ENCODE measurements around the gene PLXNA1.
A peak's percentile ranks its signal among the peaks of the same experiment; 100 is the strongest.

The PLXNA1 gene

DNA sequence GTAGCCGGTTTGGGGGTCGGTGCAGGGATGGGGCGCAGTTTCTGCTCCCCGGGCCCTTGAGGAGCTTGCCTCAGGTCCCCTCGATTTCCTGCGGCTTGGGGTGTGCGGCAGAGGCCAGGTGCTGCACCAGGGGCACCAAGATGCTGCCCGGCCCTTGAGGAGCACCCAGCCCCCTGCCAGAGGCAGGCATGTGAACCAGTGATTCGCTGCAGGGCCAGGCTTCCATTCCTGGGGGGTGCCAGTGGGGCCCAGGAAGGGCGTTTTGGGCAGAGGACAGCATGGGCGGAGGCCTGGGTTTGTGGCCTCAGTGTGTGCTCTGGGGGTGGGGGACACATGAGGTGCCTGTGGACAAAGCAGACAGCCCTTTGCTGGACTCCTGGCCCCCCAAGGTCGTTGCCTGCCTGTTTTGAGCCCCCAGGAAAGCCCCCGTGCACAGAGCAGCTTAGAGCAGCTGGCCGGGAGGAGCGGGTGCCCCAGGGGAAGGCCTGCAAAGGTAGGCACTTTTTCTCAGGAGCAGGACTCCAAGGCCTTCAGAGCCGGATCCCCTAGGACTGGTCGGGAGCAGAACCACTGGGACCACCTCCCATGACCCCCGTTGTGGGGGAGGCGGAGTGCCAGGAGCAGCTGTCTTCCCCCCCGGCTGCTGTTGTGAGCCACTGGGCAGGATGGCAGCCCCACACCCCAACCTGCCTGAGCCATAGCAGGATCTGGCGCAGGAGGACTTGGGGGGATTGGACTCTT, 1.6 kb downstream of the PLXNA1 start:
- peak overlapping the region; percentile 38 for H3K27ac ChIP-seq
- DNase-seq (ENCODE audit: low read depth, low spot score) = no peak

DNA sequence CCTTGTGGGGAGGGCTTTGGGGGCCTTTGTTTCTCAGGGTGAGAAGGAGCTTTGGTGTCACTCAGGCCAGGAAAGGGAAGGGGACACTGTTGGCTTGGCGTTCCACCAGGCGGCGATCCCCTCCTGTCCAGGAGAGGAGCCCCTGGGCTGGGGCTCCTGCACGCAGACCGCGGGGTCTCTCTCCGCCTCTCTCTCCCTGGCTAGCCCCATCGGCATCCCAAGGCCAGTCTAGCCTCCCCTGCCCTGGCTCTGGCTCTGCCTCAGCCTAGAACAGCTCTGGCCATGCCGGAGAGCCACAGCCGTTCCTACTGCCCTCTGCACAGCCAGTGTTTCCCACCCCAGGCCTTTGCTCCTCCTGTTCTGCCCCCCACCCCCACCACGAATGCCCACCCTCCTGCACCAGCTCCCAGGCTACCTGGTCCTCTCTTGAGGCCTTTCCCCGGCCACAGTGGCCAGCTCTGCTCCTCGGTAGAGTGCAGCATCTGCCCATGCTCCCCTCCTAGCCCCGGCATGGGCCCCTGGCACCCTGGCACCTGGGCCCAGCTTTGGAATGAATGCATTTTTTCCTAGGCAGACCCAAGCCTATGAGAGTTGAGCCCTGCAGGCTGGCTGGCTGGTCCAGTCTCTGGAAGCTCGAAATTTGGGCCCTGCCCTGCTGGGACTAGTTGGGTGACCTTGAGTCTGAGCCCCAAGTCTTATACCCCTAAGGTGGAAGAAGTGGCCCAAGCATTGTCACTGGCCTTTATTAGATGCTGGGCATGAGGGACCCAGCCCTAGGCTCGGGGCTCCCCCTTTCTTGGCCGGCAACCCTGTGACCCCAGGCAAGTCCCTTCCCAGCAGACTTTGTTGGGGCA, 2.4 kb downstream of the PLXNA1 start:
- DNase-seq (ENCODE audit: low read depth, low spot score) = no peak
- no peak overlapping the region for H3K27ac ChIP-seq

DNA sequence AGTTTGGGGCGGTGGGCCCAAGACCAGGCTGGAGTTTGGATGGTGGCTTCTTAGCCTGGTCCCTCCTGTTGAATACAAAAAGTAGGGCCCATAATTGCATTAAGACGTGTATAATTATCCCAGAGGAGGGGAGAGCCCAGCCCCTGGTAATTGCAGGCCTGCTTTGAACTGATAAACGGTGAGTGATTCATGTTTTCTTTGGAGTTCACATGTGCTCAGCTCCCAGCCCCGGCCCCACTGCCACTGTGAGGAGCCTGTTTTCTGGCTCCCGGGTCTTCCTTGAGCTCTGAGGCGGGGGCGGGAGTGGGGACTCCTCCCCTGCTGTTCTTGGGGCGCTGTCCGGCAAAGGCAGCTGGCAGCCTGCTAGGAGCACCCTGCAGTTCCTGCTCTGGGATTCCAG, 3.1 kb downstream of the PLXNA1 start:
- DNase-seq (ENCODE audit: low read depth, low spot score) = no peak
- no peak overlapping the region for H3K27ac ChIP-seq

DNA sequence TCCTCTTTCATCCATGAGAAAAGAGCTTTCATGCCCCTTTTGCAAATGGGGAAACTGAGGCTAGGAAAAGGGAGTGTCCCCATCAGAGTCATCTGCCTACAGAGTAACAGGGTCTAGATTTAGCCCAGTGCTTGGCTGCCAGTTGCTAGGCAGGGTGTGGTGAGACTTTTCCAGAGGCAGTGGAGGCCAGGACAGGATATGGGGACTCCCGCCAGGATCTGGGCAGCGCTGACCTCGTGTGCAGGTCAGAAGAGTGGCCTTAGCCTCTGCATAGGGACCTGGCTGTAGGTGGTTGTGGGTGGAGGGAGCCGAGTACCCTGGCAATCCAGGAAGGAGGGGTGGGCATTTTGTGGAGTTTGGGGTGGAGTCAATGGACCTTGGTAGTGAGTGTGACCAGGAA, 4.2 kb downstream of the PLXNA1 start:
- no peak overlapping the region for H3K27ac ChIP-seq
- DNase-seq (ENCODE audit: low read depth, low spot score) = no peak

DNA sequence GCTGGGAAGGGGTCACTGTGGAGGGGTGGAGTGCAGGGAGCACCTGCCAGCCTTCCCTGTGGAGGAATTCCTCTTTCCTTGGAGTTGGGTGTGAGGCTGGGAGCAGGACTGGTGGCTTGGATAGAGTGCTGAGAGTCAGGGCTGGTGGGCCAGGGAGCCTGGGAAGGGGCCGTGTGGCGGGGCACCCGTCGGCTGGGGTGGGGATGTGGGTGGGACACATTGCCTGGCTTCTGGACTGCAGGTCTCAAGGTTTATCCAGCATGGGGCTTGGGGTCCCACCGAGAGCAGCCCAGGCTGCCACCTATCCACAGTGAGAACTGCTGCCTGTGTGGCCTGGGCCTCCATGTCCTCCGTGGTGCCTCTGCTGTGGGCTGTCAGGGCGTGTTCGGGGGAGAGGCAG, 4.7 kb downstream of the PLXNA1 start:
- no peak overlapping the region for H3K27ac ChIP-seq
- no peak for DNase-seq (ENCODE audit: low read depth, low spot score)

DNA sequence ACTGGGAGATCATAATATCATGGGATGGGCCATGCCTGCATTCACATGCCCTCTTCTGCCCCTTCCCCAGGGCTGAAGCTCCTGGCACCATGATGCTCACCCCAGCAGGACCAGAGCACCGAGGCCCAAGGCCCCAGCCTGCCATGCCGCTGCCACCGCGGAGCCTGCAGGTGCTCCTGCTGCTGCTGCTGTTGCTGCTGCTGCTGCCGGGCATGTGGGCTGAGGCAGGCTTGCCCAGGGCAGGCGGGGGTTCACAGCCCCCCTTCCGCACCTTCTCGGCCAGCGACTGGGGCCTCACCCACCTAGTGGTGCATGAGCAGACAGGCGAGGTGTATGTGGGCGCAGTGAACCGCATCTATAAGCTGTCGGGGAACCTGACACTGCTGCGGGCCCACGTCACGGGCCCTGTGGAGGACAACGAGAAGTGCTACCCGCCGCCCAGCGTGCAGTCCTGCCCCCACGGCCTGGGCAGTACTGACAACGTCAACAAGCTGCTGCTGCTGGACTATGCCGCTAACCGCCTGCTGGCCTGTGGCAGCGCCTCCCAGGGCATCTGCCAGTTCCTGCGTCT, 5.6 kb downstream of the PLXNA1 start:
- no peak overlapping the region for H3K27ac ChIP-seq
- DNase-seq (ENCODE audit: low read depth, low spot score) = no peak

DNA sequence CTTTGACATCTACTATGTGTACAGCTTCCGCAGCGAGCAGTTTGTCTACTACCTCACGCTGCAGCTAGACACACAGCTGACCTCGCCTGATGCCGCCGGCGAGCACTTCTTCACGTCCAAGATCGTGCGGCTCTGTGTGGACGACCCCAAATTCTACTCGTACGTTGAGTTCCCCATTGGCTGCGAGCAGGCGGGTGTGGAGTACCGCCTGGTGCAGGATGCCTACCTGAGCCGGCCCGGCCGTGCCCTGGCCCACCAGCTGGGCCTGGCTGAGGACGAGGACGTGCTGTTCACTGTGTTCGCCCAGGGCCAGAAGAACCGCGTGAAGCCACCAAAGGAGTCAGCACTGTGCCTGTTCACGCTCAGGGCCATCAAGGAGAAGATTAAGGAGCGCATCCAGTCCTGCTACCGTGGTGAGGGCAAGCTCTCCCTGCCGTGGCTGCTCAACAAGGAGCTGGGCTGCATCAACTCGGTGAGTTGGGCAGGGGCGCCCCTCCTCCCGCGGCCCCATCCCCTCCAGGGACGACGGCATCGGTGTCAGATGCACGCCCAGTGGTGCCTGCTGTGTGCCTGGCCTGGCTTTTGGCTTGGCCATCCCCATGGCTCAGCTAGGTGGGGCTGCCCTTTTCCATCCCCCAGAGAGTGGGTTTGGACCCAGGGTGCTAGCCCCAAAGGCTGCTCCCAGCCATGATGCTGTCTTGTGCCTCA, 6.6 kb downstream of the PLXNA1 start:
- no peak overlapping the region for H3K27ac ChIP-seq
- DNase-seq (ENCODE audit: low read depth, low spot score) = no peak

DNA sequence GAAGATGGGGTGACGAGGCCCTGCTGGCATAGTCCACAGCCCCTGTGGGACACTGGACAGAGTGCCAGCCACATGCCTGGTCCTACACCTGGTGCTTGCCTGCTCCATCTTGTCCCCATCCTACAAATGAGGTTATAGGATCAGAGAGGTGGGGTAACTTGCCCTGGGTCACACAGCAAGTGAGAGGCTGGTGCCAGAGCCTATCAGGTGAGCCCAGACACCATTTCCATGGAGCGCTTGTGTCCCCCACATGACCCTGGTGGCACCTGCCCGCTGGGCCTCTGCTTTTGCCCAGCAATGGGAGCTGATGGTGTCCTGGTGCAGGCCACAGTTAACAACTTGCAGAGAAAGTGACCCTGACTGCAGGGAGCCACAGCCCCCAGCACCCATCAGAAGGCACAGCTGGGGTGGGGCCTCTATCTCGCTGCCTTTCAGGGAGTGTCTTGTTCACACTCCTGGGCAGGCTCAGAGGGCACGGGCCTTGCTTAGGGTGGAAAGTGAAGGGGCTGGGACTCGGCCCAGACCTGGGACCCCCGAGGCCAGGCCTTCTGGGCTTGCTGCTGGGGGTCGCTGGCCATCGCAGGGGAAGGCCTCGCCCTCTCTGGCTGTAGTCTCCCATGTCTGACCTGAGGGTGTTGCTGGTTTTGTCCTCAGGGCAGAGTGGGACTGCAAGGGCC, 7.2 kb downstream of the PLXNA1 start:
- no peak for DNase-seq (ENCODE audit: low read depth, low spot score)
- H3K27ac ChIP-seq = no peak overlapping the region

DNA sequence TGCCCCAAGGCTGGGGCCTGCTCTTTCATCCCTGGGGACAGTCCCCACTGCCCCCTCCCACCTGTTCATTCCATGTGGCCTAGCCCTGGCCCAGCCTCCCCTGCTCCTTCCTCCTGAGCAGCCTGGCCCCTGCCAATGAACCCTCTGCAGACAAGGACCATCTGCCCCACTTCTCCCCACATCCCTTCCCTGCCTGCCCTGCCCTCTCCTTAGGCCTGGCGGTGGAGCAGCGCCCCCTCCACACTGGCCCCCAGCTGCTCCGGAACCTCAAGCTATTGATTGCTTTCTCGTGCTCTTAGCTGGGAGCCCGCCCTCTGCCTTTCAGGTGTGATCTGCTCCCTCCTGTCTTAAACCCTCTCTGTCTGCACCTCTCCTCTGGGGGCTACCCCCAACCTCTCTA, 8.0 kb downstream of the PLXNA1 start:
- no peak overlapping the region for H3K27ac ChIP-seq
- DNase-seq (ENCODE audit: low read depth, low spot score) = no peak

DNA sequence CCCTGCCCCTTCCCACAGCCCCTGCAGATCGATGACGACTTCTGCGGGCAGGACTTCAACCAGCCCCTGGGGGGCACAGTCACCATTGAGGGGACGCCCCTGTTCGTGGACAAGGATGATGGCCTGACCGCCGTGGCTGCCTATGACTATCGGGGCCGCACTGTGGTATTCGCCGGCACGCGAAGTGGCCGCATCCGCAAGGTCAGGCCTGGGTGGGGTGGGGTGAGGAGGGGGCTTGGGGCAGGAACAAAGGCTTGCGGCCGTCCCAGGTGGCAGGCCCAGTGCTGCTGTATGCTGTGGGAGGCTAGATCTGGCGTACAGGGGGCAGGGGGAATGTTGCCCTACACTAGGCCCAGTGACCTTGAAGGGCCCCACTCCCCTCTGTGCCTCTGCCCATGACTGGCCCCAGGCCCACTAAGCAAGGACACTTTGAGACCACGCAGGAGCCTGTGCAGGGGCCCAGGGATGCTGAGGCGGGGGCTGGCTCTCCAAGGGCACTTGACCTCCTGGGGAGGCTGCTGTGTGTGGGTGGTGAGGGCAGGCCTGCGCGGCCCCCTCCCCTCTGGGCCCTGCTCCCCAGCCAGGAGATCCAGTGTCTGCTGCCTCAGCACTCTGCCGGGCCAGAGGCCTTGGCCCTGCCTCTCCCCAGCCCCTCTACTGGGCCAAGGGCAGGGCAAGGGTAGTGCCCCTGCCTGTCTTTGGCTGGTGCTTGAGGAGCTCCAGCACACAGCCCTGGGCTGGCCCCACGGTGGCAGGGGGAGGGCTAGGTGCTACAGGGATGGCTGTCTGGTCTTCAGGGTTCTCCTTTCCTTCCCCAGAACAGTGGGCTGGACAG, 8.7 kb downstream of the PLXNA1 start:
- DNase-seq (ENCODE audit: low read depth, low spot score) = no peak

DNA sequence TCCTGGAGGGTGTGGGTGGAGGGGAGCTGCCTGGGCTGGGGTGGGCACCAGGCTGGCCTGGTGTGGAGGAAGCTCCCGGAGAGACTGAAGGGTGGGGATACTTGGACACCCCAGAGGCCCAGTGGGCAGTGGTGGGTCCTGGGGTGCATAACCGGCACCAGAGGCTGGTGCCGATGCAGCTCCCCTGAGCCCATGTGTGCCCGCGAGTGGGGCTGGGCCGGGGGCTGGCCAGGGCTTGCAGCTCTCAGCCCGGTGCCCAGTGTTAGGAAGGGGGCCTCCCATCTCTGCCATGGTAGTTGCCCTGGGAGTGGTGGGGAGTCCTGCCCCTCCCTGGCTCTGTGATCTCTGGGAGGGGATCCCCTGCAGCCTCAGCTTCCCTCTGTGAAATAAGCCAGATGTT, 9.3 kb downstream of the PLXNA1 start:
- no peak overlapping the region for H3K27ac ChIP-seq
- DNase-seq (ENCODE audit: low read depth, low spot score) = no peak

More for the DNA sequence above, 8.7 kb downstream of the PLXNA1 start:
- H3K27ac ChIP-seq = no peak overlapping the region

DNA sequence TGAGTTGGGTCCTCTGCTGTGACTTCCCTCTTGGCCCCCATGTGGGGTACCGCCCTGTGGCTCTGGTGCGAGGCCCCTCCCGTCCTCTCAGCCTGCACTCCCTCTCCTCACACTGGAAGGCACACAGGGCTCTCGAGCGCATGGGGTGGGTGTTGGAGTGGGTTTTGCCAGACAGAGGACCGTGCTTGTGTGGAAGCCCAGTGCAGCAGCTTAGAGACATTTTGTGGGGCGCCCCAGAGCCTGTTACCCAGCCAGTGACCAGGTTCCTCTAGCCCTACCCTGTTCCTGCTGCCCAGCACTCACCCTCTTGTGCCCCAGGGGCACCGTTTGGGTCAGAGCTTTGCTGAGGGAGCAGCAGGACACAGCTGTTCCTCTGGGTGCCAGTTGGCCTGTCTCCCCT, 9.9 kb downstream of the PLXNA1 start:
- H3K27ac ChIP-seq = no peak overlapping the region
- DNase-seq (ENCODE audit: low read depth, low spot score) = no peak

DNA sequence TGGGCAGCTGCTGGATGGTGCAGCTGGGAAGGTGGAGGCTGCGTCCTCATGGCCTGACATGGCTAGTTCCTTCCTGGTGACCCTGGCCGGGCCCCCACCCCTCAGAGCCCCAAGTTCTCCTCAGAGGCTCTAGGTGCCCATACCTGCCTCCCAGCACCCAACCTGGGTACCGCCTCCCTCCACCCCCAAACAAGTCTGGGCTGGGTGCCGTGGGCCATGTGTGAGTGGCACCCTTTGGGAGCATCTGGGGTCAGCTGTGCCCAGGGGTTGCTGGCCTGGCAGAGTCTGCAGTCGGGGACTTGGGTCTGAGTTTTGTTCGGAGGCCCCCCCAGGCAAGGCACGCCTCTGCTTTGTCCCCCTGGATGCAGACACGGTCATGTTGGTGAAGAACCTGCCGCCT, 10.5 kb downstream of the PLXNA1 start:
- H3K27ac ChIP-seq = no peak overlapping the region
- DNase-seq (ENCODE audit: low read depth, low spot score) = no peak

DNA sequence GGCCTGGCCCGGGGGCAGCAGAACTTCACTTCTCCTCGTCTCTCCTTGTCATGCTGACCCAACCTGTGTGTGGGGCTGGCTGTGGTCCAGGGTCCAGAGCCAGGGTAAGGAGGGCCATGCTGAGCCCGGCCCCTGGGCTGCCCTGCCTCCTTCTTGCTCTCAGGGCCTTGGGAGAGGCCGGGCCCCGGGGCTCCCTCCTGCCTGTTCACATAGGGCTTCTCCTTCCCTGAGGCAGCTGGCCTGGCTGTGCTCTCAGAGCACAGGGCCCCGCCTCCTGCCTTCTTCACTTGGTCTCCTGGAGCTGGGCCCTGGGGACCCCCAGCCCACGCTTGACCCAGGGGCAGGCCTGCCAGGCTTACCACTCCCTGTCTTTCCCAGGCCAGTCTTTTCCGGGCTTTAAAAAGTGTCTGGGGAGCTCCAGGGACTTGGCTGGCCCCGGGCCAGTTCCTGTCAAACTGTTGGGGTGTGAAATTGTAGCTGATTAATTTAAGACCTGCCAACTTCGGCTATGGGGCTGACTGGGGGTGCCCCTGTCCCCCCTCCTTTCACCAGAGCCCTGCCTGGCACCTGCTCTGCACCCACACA, 11.8 kb downstream of the PLXNA1 start:
- no peak overlapping the region for H3K27ac ChIP-seq

DNA sequence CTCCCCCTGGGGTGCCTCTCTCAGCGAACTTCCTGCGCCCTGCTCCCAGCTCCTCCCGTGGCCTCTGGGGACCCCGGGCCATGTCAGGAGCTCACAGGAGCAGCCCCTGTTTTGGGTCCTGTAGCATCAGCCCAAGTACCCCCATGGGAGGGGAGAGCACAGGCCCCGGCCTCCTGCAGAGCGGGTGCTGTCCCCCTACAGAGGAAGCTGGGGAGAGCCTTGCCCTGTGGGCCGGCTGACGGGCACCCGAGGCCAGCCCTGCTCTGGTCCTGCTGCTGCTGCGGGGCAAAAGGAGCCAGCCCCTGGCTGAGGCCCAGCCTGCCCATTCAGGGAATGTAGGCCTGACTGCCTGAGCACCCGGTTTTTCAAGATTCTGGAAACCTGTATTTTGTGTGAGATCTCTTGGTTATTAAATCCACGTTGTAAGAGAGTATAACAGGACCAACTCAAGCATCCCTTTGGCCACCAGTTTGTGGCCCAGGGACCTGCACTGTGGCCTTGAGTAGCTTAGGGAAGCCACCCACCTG, 12.4 kb downstream of the PLXNA1 start:
- no peak overlapping the region for H3K27ac ChIP-seq
- no peak for DNase-seq (ENCODE audit: low read depth, low spot score)

More for the DNA sequence above, 11.8 kb downstream of the PLXNA1 start:
- DNase-seq (ENCODE audit: low read depth, low spot score) = no peak

DNA sequence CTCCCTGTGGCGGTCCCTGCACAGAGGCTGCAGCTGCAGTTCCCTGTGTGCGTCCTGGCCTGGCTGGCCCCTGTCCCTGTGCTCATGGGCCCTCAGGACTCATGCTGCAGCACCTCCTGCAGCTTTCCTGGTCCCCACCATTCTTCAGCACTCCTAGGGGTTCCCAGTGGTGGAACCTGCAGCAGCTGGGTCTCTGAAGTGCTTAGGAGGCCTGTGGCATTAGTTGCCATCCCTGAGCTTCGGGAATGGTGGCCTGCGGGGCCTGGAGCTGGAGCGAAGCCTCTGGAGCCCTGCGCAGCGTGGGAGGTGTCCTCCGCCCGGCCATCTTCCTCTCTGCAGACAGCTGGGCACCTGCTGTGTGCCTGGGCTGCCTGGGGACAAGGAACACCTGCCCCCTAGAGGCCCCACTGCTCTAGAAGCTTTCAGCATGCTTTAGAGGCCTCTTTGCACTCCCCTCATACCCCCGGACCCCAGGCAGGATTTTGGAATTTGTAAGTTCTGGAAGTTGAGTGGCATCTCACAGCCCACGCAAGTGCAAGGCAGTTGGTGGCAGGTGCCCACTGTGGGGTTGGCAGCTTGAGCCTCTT, 13.1 kb downstream of the PLXNA1 start:
- DNase-seq (ENCODE audit: low read depth, low spot score) = no peak
- H3K27ac ChIP-seq = no peak overlapping the region

DNA sequence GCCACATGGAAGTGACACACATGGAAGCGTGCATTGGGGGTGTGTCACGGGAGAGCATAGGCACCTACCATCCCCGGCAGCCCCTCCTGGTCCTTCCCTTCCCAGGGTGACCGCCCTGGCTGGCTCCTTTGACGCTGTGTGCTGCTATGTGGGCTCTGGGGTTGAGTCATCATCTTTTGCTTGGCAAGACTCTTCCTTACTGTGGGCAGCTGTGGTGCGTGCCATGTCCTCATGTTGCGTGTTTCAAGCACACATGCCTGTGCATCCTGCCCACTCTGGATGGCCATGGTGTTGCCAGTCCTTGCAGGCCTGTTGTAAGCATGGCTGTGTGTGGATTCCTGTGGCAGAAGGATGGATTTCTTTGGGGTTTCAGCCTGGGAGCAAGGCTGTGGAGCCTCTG, 14.0 kb downstream of the PLXNA1 start:
- no peak overlapping the region for H3K27ac ChIP-seq

DNA sequence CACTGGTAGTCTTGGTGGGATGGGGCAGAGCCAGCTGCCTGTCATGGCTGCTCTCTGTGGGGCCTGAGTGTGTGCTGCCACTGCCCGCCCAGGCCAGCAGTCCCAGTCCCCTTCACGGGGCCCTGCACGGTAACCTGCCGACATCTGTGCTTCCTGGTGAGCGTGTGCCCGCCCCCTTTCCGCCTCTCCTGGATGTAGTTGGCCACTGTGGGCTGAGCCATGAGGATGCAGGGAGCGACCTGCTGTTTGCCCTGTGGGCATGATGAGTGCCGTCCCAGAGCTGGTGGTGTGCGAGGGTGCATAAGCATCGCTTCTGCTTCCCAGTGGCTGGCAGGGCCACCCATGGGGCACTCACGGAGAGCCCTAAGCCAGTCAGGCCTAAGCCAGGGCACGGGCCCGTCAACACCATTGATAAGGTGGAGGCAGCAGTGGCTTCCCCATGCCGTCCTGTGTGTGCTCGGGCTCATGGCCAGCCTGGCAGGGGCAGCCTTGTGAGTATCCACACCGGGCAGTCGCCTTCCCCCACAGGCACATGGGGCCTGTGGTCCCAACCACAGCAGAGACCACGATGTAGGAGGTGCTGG, 14.6 kb downstream of the PLXNA1 start:
- DNase-seq (ENCODE audit: low read depth, low spot score) = no peak
- H3K27ac ChIP-seq = no peak overlapping the region

More for the DNA sequence above, 14.0 kb downstream of the PLXNA1 start:
- no peak for DNase-seq (ENCODE audit: low read depth, low spot score)

Data from epithelial cell of prostate (primary cell).